NCI-H2107 treated with DMSO at 0.1 percent for 48 hours (cell line): ENCODE results near the gene CLEC18C.
"Not testable (repeated sequence)": the region's sequence is repeated elsewhere in the genome, so short reads cannot be mapped to it uniquely, and the experiment has no call there.

Experiments used
- DNase-seq: peaks from one replicate; lab custom pipeline; 2025; ENCODE audit not compliant: unreplicated experiment; lab: John Stamatoyannopoulos, UW

CLEC18C gene

DNA sequence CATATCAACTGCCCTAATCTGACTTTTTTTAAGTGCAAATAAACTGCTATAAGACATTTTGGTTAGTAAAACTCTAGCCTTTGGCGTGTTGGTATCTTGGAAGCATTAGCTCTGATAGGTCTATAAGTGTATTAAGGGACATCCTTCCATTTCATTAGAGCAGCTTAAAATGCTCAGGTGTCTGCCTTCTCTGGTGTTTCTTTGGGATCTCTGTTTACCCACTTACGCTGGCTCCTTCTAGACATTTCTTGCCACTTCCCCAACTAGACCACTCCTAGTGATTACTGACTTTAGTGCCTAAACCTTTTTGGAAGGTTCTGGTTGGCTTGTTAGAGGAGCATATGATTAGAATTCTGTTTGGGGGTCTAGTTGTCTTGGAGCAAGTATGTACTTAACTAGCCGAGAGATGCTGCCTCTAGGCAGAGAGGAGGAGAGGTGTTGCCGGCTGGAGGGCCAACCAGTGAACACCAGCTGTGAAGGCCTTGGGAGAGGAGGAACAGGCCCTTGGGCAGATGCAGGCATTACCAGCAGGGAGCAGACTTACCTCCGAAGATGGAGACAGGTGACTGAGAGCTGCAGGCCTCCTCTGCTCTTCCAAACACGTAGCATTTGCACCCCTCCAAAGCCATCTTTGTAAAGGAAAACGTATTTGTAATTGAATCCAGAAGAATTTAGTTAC is 15.2 kb upstream of the CLEC18C start:
- DNase-seq = no peak

GRCh38 chr16:70159355-70160348 is 13.9 kb upstream of the CLEC18C start:
- no peak for DNase-seq

DNA sequence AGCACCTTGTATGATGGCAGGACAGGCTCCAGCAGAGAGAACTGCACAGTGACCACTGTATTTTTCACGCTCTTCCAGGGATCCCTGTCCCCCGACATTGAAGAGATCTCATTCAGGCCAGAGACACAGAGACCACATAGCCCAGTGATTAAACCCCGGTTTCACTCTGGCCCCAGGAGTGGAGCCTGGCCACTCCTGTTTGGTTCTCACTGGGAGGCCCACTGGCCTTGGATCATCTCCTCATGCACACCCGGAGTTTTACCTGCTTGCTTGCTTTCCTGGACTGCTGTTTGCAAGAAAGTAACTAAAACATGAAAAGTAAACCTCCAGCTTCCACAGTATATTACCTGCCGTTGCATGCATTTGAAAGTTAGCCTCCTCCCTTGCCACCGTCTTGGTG is 13.2 kb upstream of the CLEC18C start:
- no peak for DNase-seq

DNA sequence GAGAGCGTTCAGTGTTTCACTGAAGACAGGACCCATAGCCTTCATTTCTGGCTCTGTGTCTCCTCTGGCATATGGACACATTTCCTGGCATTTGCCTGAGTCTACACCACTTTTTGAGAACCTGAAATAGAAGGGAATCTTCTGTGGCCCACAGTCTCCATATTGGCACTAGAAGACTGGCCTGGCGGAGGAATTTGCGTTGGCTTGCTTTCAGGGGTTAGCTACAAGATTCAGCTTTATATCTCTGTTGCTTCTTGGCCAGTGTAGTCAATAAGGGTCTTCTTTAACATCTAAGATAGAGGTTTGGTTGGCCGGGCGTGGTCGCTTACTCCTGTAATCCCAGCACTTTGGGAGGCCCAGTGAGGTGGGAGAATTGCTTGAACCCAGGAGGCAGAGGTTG is 12.8 kb upstream of the CLEC18C start:
- DNase-seq = no peak

DNA sequence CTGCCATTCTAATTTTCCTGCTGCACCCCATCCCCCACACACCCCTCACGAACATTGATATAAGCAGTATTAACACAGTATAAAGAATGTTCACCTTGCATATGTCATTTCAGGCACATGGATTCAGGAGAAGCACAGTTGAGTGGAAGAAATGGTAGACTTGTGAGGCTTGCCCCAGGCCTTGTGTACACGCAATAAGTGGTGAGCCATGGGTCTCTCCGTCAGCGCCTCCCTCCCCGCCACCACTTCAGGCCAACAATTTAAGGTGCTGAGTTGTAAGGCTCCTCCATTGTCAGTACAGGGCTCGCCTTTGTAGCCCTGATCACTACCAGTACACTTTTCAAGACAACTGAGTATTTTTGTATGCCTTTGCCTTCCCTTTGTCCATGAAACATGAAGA is 12.2 kb upstream of the CLEC18C start:
- DNase-seq = no peak

GRCh38 chr16:70162041-70162451 is 11.5 kb upstream of the CLEC18C start:
- no peak for DNase-seq

- no peak for DNase-seq
Observed at GRCh38 chr16:70163596-70163995, 10.0 kb upstream of the CLEC18C start.

DNA sequence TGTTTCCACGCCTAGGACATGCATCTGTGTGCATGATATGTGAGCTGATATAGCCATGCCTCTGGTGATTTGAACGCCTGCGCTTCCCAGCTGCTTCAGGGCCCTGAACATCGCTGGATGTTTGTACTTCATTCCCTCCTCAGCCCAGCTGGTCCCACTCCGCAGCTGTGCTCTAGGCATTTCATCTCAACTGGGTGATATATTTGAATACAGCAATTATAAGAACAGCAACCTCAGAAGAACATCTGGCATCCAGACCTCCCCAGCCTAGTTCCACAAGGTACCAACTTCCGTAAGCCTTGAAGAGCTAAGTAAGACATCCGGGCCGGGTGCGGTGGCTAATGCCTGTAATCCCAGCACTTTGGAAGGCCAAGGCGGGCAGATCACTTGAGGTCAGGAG is 6.9 kb upstream of the CLEC18C start:
- DNase-seq = not testable (repeated sequence)

DNA sequence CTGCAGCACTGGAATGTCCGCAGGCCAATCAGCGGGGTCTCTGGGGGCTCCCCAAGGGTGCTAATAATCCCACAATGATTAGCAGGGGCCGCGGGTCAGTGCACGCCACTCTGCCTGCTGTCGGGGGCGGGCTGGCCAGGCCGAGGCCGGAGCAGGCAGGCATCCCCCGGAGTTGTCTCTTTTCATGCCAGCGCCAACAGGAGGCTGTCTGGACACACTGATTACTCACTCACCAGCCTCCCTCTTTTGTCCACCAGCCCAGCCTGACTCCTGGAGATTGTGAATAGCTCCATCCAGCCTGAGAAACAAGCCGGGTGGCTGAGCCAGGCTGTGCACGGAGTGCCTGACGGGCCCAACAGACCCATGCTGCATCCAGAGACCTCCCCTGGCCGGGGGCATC is 329 bp downstream of the CLEC18C start:
- DNase-seq = not testable (repeated sequence)

DNA sequence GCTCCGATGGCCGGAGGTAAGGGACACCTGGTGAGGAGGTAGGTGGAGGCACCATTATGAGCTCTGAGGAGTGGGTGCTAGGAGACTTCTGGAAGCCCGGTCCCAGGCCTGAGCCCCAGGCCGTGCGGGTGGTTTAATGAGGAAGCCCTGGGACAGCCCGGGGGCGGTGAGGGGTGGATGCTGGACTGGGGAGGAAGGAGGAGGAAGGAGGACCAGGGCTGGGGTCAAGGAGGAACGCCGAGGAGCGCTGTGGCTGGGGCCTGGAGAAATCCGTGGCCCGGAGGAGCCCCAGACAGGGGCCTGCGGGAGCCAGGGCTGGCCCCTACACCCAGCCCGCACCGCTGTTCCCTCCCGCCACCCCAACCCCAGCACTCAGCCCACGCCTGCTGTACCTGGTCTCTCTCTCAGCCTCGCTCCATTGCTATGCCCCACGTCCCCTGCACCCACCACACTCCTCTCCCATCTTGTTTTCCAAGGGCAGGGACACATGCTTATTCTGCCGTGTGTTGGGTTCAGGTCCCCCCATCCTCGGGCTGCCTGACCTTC is 873 bp downstream of the CLEC18C start:
- DNase-seq = not testable (repeated sequence)

- DNase-seq = not testable (repeated sequence)
Observed at GRCh38 chr16:70187858-70188607, 14.4 kb downstream of the CLEC18C start.

DNA sequence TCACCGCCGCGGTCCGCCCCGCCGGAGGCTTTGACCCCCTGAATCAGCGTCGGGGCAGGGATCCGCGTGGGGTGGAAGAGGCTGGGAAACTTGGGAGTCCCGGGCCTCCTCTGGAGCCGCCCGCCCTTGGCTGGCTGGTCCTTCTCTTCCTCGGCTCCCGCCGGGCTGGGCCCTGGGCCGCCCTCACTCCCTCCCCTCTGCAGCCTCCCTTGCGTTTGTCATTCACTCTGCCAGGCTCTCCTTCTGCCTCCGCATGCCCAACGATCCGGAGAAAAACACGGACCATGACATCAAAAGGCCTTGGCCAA is 15.0 kb downstream of the CLEC18C start:
- DNase-seq = not testable (repeated sequence)

DNA sequence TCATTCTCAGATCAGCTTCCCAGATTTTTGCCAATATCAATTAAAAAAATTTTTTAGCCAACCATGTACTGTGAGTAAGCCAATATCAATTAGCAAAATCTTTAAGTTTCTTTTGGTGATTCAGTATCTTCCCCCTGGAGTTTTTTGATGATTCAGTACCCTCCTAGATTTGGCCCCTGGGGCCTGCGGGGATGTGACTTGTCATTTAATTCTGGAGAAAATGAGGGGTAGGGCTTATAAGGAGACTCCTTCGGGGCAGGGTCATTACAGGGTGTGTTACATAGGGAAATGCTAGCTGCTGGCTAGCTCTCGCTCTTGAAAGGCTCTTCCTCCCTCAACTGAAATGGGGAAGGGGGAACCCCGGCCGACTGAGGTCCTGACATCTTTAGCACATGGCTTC is 17.0 kb downstream of the CLEC18C start:
- not testable (repeated sequence) for DNase-seq

- not testable (repeated sequence) for DNase-seq
Observed at GRCh38 chr16:70196683-70197300, 23.2 kb downstream of the CLEC18C start.

GRCh38 chr16:70197611-70198010 is 24.0 kb downstream of the CLEC18C start:
- DNase-seq = not testable (repeated sequence)

DNA sequence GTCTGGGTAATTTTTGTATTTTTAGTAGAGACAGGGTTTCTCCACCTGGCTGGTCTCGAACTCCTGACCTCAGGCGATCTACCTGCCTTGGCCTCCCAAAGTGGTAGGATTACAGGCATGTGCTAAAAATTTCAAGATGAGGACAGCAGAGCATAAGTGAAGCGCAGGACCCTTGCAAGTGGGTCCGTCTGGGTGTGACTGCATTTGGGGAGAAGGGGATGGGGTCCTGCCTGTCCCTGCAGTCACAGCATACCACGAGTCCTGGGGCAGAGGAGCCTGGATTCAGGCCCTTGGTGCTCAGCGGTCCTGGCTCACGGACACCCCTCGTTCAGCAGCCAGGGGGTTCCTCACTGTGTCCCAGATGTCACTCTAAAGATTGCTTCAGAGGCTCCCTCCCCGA is 24.6 kb downstream of the CLEC18C start:
- not testable (repeated sequence) for DNase-seq

DNA sequence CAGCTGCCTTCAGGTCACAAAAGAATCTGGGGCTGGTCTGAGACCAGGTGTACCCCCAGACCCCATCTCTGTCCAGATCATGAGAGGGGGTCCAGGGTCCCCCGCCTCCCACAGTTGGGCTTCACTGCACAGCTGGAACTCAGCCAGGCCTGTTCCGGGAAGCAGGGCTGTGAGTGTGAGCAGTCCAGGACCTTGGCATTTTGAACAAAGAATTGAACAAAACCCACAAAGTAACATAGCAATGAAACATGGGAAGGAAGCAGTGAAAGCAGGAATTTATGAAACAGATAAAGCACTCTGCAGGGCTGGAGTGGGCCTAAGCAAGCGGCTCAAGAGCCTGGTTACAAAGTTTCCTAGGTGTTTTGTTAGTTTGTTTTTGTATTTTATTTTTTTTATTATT is 25.1 kb downstream of the CLEC18C start:
- DNase-seq = not testable (repeated sequence)

- not testable (repeated sequence) for DNase-seq
Observed at GRCh38 chr16:70199170-70199569, 25.6 kb downstream of the CLEC18C start.

- DNase-seq = not testable (repeated sequence)
Observed at GRCh38 chr16:70200063-70200462, 26.5 kb downstream of the CLEC18C start.

DNA sequence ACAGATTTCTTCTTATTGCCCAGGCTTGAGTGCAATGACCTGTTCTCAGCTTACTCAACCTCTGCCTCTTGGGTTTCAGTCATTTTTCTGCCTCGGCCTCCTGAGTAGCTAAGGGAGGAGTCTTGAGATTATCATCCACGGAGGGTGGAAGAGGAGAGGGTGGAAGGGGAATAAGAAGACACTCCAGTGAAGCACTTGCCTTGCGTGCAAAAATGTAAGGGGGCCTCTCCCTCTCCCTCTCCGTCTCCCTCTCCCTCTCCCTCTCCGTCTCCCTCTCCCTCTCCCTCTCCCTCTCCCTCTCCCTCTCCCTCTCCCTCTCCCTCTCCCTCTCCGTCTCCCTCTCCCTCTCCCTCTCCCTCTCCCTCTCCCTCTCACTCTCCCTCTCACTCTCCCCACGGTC is 29.9 kb downstream of the CLEC18C start:
- not testable (repeated sequence) for DNase-seq

- not testable (repeated sequence) for DNase-seq
Observed at GRCh38 chr16:70204010-70204409, 30.4 kb downstream of the CLEC18C start.
